Measurements from ENCODE around the gene SPRED2.
A peak's percentile ranks its signal among the peaks of the same experiment; 100 is the strongest.
"Not testable (repeated sequence)": the region's sequence is repeated elsewhere in the genome, so short reads cannot be mapped to it uniquely, and the experiment has no call there.

Gene SPRED2

DNA sequence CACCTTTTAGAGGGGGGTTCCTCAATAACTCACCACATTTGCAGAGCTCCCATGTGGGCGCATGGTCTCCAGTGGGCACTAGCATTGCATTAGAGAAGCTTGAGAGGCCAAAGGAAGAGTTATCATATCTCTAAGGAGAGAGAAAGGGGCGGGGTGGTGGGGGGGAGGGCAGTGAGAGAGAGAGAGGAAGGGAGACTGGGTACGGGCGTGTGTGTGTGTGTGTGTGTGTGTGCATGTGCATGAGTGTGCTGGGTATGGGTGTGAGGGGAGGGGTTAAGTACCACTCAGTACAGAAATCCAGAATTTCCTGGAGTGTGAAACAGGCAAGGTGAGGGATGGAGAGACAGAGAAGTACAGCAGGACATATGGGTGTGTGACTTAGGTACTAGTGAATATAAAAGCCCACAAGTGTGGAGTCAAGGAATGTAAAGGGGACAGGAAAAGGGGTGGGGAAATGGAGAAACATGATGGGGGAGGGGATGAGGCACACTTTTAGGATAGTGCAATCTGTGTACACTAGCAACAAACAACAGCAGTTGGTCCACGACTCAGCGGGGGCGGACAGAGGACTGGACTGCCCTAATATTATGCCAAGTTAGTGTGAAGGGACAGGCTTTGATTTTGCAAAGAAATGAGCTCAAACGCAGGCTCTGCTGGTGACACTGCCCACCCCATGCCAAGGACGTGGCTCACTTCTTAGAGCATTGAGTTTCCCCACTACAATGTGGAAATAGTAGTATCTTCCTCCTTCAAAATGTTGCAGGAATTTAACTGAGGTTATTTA lies 91.3 kb downstream of the SPRED2 start:
- DNase-seq (ENCODE audit: low spot score): no peak

DNA sequence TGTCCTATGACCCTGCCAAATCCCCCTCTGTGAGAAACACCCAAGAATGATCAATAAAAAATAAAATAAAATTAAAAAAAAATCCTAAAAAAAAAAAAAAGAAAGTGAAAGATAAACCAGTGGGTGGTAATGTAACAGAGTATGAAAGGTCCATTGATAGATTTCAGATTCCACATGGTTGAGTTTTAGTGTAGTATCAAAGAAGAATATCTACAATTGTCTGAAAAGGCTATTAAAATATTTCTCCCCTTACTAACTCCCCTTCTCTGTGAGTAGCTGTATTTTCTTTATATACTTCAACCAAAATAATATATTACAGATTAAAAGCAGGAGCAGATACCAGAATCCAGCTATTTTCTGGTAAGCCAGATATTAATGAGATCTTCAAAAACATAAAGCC lies 92.8 kb downstream of the SPRED2 start:
- no peak for DNase-seq (ENCODE audit: low spot score)

DNA sequence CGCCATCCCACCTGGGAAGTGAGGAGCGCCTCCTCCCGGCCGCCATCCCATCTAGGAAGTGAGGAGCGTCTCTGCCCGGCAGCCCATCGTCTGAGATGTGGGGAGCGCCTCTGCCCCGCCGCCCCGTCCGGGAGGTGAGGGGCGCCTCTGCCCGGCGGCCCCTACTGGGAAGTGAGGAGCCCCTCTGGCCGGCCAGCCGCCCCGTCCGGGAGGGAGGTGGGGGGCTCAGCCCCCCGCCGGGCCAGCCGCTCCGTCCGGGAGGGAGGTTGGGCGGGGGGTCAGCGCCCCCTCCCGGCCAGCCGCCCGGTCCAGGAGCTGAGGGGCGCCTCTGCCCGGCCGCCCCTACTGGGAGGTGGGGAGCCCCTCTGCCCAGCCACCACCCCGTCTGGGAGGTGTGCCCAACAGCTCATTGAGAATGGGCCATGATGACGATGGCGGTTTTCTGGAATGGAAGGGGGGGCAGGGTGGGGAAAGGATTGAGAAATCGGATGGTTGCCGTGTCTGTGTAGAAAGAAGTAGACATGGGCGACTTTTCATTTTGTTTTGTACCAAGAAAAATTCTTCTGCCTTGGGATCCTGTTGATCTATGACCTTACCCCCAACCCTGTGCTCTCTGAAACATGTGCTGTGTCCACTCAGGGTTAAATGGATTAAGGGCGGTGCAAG lies 93.4 kb downstream of the SPRED2 start:
- DNase-seq (ENCODE audit: low spot score): not testable (repeated sequence)

DNA sequence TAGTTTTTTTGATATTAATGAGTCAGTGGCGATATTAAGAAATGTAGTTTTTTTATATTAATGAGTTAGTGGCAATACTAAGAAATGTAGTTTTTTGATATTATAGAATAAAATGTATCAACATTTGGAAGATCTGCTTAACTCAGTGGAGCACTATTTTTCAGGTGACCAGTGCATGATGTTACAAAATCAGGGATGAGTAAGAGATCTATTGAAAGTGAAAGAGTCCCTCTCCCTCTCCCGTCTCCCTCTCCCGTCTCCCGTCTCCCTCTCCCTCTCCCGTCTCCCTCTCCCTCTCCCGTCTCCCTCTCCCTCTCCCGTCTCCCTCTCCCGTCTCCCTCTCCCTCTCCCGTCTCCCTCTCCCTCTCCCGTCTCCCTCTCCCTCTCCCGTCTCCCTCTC lies 94.5 kb downstream of the SPRED2 start:
- DNase-seq (ENCODE audit: low spot score): not testable (repeated sequence)

DNA sequence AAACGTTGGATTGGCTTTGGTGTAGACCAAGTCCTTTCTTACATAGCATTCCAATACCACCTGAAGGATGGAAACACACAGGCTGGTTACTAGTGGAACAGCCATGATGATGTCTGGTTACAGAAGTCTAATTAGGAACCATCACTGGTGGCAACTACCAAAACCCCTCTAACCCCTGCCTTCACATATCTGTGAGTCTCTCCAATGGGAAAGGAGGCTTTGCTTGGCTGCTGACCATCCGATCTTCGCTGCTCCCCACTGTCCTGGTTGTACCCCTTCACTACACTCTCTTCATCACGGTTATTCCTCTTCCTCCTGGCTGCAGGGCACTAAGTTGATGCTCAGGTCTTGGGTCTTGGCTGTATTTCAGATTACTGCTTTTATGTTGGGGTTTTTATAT lies 97.7 kb downstream of the SPRED2 start:
- no peak for DNase-seq (ENCODE audit: low spot score)

DNA sequence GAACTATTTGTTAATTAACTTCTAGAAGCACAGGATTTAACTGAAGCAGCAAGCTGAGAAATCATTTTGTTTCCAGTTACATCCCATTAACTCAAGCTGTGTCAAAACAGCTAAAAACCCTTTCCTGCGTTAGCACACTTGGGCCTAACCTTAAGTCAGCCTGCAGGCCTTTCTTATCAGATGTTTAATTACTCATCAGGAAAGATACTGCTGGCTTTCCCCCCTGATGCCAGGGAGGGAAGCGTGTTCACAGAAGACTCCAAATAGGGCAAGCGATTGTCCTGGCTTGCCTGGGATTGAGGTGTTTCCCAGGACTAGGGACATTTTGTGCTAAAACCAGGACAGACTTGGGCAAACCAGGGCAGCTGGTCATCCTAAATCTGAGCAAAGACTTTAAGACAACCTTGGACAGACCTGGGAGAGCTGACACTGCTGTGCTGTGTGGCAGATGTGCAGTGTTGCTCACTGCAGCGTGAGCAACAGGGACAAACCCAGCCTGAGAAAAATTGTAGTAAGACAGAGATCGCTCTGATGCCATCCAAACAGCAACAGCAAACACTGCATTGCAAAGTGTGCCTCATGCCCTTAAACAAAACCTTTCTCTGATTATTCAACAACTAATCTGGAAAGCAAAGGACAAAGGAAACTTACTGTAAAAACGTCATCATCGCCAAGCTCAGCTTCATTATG lies 100.9 kb downstream of the SPRED2 start:
- no peak for DNase-seq (ENCODE audit: low spot score)

DNA sequence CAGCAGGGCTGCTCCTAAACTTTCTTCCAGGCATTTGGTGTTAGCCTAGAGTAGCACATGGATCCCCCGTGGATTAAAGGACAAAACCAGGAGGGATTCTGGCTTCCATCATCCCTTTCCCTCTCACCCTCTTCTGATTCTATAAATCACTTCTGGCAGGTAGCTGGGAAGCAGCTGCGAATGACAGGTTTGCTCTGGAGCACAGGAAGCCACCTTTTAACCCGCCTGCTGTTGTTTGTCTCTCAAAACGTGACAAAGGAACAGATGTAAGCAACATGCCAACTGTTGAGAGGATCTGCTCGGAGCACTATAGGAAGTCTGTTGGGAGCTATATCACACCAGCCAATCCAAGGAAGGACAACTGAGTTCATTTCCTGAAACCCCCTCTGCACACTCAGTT lies 102.9 kb downstream of the SPRED2 start:
- no peak for DNase-seq (ENCODE audit: low spot score)

DNA sequence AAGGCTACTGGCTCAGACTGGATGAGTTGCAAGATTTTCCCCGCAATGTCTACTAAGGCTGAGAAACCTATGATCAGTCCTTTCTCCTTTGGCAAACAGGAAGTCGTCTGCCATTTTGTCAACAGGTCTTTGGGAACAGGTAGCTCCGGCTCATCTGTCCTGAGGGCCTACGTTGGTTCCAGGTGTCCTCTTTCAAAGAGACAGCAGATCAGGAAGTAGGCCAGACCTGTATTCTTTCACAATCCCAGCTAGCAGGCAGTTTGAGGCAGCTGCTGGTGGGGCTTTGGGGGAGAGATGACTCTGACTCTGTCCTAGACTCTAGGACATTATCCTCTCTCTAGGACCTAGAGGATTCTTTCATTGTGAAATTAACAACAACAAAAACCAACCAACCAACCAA lies 106.1 kb downstream of the SPRED2 start:
- DNase-seq (ENCODE audit: low spot score): no peak

DNA sequence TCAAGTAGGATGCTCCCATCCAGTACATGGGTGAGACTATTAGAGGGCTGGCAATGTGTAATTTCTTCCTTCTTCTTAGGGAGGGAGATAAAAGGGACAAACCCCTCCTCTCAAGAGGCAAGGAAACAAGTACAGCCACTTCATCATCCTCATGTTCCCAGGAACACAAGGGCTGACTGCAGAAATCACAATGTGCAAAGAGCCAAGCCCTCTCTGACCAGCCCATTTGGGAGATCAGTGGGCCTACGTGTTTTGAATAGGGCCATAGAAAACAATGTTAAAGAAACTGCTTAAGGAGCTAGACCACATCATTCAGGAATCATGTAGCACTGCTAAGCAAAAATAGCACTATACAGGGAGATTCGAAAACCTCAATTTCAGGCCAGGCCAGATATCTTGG lies 107.3 kb downstream of the SPRED2 start:
- DNase-seq (ENCODE audit: low spot score): no peak

DNA sequence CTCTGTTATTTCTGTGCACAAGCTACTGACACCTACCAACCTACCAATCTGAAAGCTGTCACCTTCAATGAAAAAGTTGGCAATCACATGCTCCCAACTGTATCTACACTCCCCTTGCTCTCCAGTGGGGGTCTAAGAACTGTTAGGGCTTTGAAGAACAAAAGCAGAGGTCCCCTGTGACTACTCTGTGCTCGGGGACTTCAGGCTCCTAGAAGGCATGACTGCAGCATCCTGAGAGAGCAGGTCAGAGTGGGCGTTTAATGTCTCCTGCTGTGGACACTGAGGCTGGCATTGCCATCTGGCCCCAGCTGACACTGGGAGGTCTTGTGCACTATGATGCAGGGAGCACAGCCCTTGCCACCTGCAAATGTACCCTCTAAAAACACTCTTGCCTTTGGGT lies 111.5 kb downstream of the SPRED2 start:
- DNase-seq (ENCODE audit: low spot score): no peak

DNA sequence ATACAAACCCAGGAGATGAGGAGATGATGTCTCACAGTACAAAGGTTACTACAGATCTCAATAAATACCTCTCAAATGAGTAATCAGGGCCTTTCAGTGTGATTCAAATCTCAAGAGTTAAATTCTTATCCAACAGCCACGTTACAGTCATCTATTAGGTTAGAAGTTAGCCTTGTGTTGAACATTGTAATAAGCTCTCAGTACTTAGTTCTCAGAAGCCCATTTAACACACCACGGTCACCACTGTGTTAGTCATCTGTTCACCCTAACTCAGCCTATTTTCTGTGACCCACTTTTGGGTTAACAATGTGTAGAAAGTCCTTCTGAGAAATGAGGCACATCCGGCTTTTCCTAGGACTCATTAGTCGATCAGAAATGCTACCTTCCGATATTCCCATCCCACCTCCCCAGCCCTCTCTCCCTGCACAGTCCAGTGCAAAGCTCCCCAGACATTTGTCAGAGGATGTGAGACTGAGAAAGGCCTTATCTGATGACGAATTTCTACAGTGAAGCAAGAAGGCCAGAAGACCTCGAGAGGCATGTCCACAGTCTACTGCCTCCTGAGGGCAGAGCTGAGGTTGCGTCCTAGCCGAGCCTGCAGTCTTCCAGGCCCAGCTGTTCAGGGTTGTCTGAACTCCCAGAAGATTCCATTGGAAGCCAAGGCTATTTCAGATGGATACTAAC lies 112.2 kb downstream of the SPRED2 start:
- DNase-seq (ENCODE audit: low spot score): peak; percentile 56

DNA sequence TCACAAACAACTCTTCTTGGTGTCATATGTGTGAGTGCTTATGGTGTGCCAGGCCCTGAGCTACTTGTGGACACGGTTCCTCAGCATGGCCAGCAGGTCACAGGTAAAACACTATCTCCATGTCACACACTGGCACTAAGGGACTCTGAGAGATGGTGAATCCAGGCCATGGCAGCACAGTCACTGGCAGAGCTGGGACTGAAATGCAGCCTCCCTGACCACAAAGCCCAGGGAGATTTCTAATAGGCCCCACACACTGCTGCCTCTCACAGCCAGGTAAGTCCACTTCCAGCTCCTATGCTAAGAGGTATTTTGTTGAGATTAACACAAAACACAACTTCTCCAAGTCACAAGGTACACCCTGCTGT lies 112.7 kb downstream of the SPRED2 start:
- DNase-seq (ENCODE audit: low spot score): no peak

DNA sequence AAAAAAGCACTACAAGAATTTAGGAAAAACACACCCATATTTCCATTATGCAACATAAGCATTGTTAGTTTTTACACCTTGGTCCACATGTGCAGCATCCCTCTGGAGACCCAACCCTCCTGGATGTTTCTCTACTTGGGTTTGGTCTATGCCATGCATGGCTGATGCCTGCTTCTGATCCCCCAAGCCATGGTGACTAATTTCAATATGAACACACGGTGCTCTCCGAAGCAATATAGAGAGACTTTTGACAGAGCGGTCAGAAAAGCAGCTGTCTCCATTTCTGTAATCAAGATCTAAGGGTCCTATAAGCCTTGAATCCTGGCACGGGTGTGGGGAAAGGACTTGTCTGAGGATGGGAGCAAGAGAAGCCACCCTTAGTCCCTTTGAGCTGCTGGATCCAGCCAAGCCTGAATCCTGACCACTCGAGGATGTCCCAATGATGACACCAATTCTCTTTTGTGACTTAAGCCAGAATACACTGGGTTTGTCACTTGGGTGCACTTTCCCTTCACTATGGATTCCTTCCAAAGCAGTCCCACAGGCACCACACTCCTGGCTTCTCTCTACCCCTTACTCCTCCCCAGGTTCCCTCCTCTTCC lies 113.2 kb downstream of the SPRED2 start:
- DNase-seq (ENCODE audit: low spot score): no peak

DNA sequence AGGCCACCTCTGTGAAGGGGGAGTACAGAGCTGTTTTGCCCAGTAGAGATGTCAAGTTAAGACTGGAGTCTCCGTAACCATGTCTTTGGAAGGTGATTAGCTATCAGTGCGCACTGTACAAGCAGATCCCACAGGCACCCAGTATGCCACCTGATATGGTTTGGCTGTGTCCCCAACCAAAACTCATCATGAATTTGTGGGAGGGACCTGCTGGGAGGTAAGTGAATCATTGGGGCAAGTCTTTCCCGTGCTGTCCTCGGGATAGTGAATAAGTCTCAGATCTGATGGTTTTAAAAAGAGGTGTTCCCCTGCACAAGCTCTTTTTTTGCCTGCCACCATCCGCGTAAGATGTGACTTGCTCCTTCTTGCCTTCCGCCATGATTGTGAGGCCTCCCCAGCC lies 114.6 kb downstream of the SPRED2 start:
- no peak for DNase-seq (ENCODE audit: low spot score)

DNA sequence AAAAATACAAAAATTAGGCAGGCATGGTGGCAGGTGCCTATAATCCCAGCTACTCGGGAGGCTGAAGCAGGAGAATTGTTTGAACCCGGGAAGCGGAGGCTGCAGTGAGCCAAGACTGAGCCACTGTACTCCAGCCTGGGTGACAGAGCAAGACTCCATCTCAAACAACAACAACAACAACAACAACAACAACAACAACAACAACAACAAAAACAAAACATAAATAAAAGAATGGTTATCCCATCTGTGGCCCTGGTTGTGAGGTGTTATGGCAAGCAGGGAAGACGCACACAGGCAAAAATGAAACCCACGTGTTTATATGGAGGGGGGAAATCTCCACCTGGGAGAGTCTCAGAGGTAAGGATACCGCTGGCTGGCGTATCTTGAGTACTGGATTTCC lies 115.0 kb downstream of the SPRED2 start:
- not testable (repeated sequence) for DNase-seq (ENCODE audit: low spot score)

DNA sequence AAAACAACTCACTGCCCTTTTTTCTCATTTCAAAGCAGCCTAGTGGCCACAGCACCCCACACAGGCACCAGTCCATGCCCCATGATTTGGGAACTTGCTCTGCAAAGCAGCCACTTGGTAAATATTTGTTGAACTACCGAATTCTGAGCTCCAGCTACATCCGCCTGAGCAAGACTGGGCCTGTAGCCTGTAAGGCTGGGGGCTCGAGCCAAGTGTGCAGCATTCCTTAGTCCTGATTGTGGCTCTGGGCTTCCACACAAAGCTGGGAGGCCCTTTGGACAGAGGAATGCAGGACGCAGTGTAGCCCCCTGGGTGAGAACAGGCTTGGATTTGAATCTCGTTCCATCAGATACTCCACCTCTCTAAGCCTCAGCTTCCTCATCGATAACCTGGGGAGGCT lies 116.3 kb downstream of the SPRED2 start:
- no peak for DNase-seq (ENCODE audit: low spot score)

DNA sequence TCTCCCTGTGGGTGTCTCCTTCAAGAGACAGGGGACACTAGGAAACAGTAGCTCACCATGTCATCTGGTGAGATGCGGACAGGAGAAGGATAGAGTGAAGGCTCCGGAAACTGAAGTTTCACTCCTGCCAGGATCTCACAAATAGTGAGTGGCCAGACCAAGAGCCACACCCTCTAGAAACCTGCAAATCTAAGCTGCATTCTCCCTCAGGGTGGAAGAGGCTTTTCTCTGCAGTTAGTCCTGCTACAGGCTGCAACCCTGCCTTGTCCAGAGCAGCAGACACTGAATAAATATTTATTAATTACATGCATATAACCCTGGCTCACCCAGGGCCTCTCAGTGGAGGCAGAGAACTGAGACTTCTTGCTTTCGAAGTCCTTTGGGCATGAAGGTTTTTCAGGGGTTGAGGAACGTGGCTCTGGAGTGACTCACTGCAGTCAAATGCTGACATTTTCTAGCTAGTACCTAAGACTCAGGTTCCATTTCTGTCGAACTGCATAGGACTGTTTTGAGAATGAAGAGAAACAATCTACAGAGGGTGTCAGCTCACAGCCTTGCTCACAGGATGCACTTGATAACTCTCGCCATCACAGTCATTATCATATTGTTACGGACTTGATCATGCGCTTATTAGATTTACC lies 117.5 kb downstream of the SPRED2 start:
- DNase-seq (ENCODE audit: low spot score): no peak

DNA sequence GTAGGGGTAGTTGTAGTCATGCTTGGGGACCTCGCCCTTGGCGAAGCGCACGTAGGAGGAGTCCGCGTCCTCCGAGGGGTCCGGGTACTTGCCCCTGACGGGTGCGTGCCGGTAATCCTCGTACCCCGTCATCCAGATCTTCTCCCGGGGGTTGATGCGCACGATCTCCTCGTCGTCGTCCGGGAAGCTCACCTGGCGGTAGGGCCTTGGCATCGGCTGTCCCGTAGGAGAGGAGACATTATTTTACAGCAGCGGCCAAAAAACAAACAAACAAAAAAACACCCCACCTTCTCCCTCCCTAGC lies 118.5 kb downstream of the SPRED2 start:
- DNase-seq (ENCODE audit: low spot score): no peak

DNA sequence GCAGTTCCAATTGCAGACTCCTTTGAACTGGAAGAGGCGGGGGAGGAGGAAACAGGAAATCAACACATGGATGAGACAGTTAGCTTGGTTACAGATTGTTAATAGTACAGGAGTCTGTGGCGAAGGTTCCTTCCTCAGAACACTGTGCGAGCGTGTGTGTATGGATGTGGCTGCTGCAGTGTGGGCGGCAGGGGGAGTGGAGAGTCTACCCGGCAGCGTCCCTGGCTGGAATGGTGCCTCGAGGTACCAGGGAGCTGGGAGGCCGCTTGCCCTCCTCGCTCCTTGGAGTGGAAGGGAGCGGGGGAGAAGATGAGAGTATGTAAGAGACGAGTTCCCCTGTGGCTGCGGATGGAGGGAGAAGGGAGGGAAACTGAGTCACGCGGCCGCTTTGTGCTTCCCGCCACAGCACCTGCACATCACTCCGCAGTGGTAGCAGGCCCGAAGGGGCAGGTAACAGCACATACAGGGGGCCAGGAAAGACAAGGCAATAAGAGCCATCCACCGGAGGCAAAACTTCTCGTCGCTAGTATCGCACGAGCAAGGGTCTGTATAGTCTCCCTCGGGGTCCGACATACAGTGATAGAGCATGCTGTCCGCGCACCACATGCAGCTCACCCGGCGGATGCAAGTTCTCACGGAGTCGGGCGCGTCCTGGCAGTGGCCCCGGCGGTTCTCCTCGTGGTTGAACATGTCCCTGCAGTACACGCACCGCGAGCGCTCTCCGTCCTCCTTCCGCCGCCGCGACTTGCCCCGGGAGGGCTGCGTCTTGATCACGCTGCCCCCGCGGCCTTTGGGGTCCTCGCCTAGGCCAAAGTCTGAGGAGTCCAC lies 119.1 kb downstream of the SPRED2 start:
- DNase-seq (ENCODE audit: low spot score): no peak

DNA sequence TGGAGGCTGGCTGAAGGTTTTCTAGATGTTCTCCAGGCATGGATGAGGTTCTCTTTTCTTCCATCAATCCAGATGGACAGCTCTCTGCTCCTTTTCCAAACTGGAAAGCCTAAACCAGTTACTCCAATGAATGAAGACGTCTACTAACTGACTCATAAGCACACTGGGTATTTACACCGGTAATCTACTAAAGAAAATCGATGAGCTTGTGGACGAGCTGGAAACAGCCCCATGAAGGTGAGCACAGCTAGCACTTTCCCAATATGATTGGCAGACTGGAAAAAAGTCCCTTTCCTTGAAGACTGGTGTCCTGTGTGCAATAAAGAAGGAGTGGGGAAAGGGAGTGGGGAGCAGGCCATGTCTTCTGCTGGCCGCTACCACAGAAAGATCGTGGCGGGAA lies 120.8 kb downstream of the SPRED2 start:
- DNase-seq (ENCODE audit: low spot score): no peak

DNA sequence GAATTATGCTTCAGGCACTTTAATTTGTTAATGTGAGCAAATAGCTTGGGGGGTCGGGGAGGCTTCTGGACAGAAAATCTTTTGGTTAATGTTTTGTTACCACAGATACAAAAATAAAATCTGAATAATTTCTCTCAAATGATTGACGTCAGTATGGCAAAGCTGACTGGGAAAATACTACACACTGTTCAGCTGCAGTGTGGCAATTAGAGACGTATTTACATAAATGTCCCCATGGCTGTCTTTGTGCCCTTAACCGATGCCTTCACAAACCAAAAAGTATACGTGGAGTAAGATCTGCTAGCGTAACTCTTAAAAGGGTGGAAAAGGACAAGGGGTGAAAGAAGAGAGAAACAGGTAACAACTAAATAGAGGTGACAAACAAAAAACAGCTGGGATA lies 121.3 kb downstream of the SPRED2 start:
- no peak for DNase-seq (ENCODE audit: low spot score)

All from HuH-7 (cell line).